Amygdala (tissue), 56 donors: ENCODE results near the gene MAPKAP1.

ENCODE experiments used
- DNase-seq, 56 donors: peaks; one replicate each; lab custom pipeline; 2025; lab: John Stamatoyannopoulos, UW

Gene MAPKAP1

GRCh38 chr9:125706651-125707471, at the start of gene MAPKAP1:
Gene MAPKAP1, minus strand, starts transcription at chr9:125707208. Its CDS starts 34,634 bp downstream, at chr9:125672574.
- DNase-seq = peak; percentile 58 to 99 (median 92)

DNA sequence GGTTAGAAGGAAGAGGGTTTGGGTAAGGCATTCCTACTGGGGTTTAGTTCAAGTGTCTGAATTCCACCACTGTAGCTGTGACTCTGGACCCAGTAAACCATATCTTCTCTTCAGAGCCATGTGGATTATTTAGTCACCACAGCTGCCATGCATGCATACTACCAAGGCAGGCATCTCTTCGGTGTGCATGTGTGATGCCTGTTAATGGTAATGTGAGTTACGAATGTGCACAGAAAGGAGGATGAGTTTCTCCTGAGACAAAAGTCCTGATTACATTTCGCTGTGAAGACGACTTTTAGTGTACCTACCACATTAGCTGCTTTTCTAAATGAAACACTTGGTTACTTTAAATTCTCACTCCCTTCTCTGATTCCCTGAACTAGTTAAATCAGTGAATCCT, 49.5 kb upstream of the MAPKAP1 start:
- no peak for DNase-seq

DNA sequence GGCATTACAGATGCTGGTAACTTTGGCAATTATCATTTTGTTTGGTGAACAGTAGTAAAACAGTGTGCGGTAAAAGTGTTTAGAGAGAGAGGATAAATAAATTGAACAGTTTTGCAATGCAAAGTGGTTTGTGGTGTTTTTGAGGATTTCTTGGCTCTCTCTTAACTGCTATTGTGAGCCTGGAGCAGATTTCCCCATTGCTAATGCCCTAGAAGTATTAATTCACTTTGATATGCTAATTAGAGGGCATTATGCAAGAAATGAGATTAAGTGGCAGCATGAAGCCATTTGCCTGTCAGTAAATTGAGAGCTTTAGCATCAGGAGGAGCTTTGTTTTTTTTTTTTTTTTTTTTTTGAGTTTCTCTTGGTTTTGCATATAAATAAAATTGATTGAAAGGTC, 48.3 kb upstream of the MAPKAP1 start:
- DNase-seq = no peak

GRCh38 chr9:125754096-125754495, 47.1 kb upstream of the MAPKAP1 start:
- no peak for DNase-seq

DNA sequence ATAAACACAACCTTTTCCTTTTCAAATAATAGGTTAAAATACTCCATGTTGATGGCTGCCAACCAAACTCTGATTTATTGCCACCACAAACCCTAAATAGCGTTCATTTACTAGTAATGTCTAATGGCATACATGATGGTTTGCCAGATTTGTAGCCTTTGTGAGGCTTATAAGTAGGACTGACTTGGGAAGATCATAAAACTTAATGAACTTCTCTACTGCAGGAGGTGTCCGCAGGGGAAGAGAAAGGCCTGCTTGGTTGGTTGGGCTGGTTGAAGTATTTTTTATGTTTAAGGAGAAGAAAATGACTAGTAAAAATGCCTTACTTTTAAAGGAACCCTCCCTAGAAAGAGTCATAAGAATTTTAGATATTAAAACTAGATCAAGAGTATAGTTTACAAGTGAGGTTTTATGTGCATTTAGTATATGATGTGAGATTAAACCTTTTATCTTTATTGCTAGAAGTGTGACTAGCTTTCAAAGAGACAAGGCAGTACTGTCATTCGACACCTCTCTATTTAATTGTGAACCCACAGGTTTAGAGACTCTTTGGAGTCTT, 45.1 kb upstream of the MAPKAP1 start:
- DNase-seq = no peak

DNA sequence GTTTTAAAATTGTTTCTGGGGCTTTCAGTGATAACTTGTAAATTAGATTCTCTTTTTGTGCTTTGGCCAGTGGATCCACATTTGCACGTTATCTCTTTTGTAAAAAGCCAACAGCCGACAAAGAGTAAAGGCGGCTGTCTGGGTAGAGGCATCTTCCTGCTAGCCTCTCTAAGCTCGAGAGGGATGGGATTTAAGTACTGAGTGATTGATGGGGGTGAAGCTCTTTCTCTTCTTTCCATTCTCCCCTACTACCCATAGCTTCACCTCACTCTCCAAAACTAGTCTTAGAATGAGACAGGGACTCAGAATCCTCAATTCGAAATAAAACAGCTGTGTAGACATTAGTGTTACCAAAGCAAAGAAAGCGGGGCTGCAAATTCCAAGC, 43.6 kb upstream of the MAPKAP1 start:
- peak in 1 of 56 donors; percentile 8 for DNase-seq

GRCh38 chr9:125749951-125750626, 43.1 kb upstream of the MAPKAP1 start:
- no peak for DNase-seq

DNA sequence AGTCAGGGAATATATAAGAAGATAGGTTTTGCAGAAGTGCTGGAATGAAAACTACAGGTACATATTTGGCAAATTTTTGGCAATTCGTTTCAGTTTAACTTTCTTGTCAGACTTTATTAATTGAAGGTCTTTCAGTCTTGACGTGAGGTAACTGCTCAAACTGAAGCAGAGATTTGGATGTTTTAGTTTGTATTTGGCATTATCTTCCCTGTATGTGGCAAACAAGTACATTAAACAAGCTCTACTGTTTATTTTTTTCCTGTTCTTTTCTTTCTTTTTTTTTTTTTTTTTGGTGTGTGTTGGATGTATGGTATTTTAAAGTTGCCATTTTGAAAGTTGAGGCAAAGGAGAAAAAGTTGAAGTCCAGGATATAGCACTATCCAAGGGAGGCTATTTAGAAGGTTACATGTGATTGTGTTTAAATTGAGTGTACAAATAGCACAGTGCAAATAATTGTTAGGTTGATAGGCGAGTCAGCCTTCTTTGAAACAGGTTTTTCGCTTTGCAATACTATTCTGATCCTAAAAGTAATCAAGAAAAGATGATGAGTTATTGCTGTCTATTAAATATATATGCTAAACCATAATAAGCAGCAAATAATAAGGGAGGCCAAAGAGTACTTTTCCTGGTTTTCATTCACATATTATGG, 42.4 kb upstream of the MAPKAP1 start:
- no peak for DNase-seq

DNA sequence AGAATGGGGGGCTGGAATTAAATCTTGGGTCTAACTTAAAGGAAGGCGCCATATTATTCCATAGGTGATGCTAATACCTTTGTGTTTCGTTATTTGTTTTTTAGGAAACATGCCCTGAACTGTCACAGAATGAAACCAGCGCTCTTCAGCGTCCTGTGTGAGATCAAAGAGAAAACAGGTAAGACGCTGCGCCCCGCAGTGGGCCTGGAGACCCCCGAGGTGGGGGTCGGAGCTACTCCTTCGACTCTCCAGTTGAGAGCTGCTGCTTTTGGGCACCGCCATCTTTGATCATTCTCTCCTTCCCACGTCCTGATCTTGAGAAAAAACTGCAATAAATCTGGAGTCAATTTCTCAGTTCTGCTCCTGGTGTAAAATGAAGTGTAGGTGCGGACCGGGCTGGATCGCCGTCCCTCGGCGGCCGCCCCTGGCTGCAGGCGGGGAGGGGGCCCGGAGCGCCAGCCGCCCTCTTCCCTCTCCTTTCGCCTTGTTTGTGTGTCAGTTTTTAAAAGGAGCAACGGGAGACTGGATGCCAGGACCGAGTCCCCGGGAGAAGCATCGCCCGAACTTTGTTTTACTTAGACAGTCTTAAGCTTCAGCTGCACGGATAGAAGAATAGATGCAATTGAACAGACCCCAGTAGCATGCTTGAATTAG, 41.6 kb upstream of the MAPKAP1 start:
- peak in 4 of 56 donors; percentile 11 to 37 (median 24) for DNase-seq

DNA sequence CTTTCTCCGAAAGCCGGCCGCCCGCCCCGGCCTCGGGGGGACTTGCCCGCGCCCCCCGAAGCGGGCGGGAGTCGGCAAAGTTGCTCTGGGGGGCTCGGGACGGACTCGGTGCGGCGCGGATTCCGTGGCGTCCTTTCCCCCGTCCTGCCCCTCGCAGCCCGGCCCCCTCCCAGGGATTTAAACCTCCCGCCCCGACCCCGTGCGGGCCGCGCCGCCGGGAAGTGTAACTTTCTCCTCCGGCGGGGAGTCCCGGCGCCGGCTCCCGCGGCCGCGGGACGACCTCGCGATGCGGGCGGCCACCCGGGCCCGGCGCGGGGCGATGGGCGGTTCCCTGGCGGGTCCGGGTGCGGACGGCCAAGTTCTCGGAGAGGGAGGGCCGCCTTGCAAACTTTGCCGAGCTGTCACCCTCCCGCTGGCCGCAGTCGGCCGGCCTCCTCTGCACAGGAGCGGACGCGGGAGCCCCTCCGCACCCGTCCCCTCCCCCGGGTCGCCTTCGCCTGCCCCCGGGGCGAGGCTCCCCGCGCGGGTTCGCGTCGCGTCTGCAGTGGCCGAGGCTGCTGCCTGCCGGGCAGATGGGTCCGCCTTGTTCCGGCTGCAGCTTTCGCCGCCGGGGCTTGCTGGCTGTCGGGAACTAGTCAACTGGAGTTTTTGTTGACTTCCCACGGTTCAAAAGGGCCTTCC, 40.9 kb upstream of the MAPKAP1 start:
- DNase-seq = peak in 17 of 56 donors; percentile 3 to 42 (median 20)

GRCh38 chr9:125747053-125747764, 40.2 kb upstream of the MAPKAP1 start, which contains the start of gene PBX3:
Gene PBX3, plus strand, starts transcription at chr9:125747373.
- DNase-seq = peak in 26 of 56 donors; percentile 3 to 61 (median 28)

DNA sequence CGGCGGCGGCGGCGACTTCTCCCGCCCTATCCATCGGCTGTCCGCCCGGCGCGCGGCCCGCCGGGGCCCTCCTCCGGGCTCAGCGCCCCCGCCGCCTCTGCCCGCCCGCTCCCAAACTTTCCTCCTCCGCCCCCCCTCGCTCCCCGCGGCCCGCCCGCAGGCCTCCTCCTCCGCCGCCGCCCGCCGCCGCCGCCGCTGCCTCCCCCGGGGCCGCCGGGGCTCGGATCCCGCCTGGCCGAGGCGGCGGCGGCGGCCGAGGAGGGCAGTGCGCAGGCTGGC, 39.7 kb upstream of the MAPKAP1 start:
- DNase-seq = no peak

DNA sequence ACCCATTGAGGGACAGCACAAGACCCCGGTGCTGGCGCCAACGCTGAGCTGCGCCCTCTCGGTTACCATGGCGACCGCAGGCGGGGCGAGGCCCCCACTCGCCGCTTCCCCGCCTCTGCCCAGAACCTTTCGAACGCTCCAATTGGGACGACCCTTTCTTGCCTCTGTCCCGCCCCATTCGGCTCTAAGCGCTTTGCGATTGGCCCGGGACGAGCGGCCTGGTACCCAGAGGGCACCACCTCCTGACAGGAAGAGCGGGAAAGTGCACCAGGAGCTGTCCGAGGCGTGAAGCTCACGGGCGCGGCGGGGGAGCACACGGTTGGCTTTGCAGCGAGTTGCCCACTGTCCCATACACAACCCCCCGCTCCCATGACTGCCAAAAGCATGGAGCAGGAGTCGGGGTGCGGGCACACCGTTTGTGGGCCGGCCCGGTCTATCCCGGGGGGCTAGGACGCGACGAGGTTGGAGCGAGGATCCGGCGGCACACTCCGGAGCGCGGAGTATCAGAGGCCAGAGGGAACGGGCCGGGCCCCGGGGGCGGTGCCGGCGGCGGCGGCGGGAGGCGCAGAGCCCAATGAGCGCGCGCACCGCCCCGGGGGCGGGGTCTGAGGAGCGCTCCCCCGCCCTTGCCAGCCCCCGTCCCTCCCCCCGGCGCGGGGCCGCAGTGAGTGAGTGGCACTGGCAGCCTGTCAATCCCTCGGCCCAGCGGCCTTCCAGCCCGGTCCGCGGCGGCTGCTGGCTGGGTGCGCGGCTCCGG, 39.2 kb upstream of the MAPKAP1 start:
- DNase-seq = peak; percentile 32 to 96 (median 87)

GRCh38 chr9:125745682-125746016, 38.6 kb upstream of the MAPKAP1 start:
- DNase-seq = no peak

GRCh38 chr9:125745018-125745417, 38.0 kb upstream of the MAPKAP1 start:
- no peak for DNase-seq

DNA sequence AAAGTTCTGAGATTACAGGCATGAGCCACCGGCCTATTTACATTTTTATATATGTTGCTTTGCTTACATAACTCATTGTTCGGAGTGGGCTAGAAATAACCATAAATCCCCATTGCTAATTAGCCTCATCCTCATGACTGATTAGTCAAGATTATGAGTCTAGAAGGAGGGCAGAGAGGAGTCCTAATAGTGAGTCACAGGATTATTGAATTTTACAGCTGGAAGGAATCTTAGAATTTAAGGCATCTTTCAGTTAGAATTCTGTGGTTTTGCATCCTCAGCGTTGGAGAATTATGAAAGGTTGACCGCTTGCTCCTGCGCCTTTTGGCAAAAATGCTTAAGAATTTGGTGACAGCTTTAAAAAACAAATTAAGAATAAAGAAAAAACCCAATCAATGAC, 37.6 kb upstream of the MAPKAP1 start:
- no peak for DNase-seq

GRCh38 chr9:125743682-125744428, 36.8 kb upstream of the MAPKAP1 start:
- no peak for DNase-seq

GRCh38 chr9:125742657-125743056, 35.6 kb upstream of the MAPKAP1 start:
- DNase-seq = no peak
